Measurements from ENCODE around the gene RPS16. TPM values are rescaled to one million over a fixed set of nuclear protein-coding genes. Genes with fewer than 3 reads are reported as not detected.

RPS16 gene
- total and polyA plus RNA-seq, 2 of the 8 experiments (the other 6 are each of a cell fraction or from before 2014, with no cell fraction given): 2,433 to 7,810 TPM

DNA sequence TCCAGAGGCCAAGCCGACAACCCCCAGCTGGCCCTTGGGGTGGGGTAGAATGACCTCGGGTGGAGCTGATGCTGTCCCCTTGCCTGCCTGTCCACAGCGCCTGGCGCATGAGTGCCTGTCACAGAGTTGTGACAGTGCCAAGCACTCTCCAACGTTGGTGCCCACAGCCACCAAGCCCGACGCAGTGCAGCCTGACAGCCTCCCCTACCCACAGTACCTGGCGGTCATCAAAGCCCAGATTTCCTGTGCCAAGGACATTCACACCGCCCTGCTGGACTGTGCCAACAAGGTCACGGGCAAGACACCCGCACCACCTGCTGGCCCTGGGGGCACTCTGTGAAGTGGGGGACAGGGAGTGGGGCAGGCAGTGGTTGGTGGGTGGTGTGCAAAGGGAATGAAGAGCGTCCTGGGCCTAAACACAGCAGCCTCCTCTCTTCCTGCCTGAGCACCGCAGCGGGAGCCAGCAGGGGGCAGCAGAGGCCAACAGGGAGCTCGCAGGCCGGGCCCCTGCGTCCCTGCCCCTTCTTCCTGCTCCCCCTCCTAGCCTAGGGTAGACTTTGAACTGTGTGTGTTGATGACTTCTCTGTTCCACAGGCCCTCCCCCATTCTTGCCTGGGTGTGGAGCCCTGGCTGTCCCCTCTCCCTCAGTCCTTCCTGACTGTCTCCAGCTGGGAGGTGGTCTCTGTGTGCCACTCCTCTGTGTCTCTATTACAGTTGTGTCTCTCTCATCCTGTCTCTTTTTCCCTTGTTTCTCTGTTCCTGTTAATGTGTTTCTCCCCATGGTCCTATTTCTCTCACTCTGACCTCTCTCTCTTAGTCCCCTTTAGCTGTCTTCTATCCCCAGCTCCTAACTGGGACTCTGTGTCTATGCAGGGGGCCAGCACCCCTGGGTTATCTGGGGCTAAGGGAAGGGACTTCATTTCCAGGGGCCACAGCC, 38.1 kb downstream of the RPS16 start (continued):
- TF ChIP-seq, protein P1, sequence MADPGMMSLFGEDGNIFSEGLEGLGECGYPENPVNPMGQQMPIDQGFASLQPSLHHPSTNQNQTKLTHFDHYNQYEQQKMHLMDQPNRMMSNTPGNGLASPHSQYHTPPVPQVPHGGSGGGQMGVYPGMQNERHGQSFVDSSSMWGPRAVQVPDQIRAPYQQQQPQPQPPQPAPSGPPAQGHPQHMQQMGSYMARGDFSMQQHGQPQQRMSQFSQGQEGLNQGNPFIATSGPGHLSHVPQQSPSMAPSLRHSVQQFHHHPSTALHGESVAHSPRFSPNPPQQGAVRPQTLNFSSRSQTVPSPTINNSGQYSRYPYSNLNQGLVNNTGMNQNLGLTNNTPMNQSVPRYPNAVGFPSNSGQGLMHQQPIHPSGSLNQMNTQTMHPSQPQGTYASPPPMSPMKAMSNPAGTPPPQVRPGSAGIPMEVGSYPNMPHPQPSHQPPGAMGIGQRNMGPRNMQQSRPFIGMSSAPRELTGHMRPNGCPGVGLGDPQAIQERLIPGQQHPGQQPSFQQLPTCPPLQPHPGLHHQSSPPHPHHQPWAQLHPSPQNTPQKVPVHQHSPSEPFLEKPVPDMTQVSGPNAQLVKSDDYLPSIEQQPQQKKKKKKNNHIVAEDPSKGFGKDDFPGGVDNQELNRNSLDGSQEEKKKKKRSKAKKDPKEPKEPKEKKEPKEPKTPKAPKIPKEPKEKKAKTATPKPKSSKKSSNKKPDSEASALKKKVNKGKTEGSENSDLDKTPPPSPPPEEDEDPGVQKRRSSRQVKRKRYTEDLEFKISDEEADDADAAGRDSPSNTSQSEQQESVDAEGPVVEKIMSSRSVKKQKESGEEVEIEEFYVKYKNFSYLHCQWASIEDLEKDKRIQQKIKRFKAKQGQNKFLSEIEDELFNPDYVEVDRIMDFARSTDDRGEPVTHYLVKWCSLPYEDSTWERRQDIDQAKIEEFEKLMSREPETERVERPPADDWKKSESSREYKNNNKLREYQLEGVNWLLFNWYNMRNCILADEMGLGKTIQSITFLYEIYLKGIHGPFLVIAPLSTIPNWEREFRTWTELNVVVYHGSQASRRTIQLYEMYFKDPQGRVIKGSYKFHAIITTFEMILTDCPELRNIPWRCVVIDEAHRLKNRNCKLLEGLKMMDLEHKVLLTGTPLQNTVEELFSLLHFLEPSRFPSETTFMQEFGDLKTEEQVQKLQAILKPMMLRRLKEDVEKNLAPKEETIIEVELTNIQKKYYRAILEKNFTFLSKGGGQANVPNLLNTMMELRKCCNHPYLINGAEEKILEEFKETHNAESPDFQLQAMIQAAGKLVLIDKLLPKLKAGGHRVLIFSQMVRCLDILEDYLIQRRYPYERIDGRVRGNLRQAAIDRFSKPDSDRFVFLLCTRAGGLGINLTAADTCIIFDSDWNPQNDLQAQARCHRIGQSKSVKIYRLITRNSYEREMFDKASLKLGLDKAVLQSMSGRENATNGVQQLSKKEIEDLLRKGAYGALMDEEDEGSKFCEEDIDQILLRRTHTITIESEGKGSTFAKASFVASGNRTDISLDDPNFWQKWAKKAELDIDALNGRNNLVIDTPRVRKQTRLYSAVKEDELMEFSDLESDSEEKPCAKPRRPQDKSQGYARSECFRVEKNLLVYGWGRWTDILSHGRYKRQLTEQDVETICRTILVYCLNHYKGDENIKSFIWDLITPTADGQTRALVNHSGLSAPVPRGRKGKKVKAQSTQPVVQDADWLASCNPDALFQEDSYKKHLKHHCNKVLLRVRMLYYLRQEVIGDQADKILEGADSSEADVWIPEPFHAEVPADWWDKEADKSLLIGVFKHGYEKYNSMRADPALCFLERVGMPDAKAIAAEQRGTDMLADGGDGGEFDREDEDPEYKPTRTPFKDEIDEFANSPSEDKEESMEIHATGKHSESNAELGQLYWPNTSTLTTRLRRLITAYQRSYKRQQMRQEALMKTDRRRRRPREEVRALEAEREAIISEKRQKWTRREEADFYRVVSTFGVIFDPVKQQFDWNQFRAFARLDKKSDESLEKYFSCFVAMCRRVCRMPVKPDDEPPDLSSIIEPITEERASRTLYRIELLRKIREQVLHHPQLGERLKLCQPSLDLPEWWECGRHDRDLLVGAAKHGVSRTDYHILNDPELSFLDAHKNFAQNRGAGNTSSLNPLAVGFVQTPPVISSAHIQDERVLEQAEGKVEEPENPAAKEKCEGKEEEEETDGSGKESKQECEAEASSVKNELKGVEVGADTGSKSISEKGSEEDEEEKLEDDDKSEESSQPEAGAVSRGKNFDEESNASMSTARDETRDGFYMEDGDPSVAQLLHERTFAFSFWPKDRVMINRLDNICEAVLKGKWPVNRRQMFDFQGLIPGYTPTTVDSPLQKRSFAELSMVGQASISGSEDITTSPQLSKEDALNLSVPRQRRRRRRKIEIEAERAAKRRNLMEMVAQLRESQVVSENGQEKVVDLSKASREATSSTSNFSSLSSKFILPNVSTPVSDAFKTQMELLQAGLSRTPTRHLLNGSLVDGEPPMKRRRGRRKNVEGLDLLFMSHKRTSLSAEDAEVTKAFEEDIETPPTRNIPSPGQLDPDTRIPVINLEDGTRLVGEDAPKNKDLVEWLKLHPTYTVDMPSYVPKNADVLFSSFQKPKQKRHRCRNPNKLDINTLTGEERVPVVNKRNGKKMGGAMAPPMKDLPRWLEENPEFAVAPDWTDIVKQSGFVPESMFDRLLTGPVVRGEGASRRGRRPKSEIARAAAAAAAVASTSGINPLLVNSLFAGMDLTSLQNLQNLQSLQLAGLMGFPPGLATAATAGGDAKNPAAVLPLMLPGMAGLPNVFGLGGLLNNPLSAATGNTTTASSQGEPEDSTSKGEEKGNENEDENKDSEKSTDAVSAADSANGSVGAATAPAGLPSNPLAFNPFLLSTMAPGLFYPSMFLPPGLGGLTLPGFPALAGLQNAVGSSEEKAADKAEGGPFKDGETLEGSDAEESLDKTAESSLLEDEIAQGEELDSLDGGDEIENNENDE (IDR thresholded peaks at IDR 0.05; ENCODE audit: insufficient replicate concordance, low read length): no peak
- TF ChIP-seq EGR1 (IDR thresholded peaks at IDR 0.05; ENCODE audit: borderline replicate concordance, low read depth, low read length): no peak
- TF ChIP-seq TAF1 (IDR thresholded peaks at IDR 0.05; ENCODE audit: low read depth, low read length): no peak
- TF ChIP-seq POLR2AphosphoS5 (IDR thresholded peaks at IDR 0.05; ENCODE audit: low read depth, low read length): 0 out of 2 replicates have a peak, but pooled peaks have one; percentile 60
- TF ChIP-seq YY1 (IDR thresholded peaks at IDR 0.05; ENCODE audit: low read depth, low read length): no peak
- no peak for TF ChIP-seq EZH2 (IDR thresholded peaks at IDR 0.05; ENCODE audit: low read depth, low read length, severe bottlenecking)
- TF ChIP-seq TAF7 (optimal IDR thresholded peaks at IDR 0.05; ENCODE audit: borderline replicate concordance, low read depth, low read length): no peak
- TF ChIP-seq, protein P2, sequence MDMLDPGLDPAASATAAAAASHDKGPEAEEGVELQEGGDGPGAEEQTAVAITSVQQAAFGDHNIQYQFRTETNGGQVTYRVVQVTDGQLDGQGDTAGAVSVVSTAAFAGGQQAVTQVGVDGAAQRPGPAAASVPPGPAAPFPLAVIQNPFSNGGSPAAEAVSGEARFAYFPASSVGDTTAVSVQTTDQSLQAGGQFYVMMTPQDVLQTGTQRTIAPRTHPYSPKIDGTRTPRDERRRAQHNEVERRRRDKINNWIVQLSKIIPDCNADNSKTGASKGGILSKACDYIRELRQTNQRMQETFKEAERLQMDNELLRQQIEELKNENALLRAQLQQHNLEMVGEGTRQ (IDR thresholded peaks at IDR 0.05; ENCODE audit: low read length): no peak
- no peak for TF ChIP-seq SP1 (IDR thresholded peaks at IDR 0.05; ENCODE audit: low read depth, low read length)

Data from H1 (cell line).